Peyer's patch (tissue), 4 donors: ENCODE measurements around the gene RASGRP4. TPM values are rescaled to one million over a fixed set of nuclear protein-coding genes. Genes with fewer than 3 reads are reported as not detected.

Experiments
- DNase-seq, 3 donors: peaks; one replicate each; pipeline ENCODE4 v3.0.0-alpha.2; 2017 to 2019
- H3K27ac ChIP-seq, 4 donors: fragments of 200-600 bp; sonication (generic); one replicate each; pipeline ENCODE4 v1.5.1; 2016 to 2019
- H3K27me3 ChIP-seq, 2 donors: fragments of 200-600 bp; sonication (generic); one replicate each; pipeline ENCODE4 v1.5.1; 2019
- H3K36me3 ChIP-seq, 3 donors: fragments of 200-600 bp; sonication (generic); one replicate each; pipeline ENCODE4 v1.5.1; 2016 to 2019
- H3K4me1 ChIP-seq, 4 donors: fragments of 200-600 bp; sonication (generic); one replicate each; pipeline ENCODE4 v1.5.1; 2016 to 2019
- H3K4me3 ChIP-seq, 4 donors: fragments of 200-600 bp; sonication (generic); 1 replicate in 3 of 4; 2 replicates in 1 of 4; pipeline ENCODE4 v1.5.1; 2016 to 2019; ENCODE audit warnings: mild to moderate bottlenecking in 1 of 4
- H3K9me3 ChIP-seq, 4 donors: fragments of 200-600 bp; sonication (generic); one replicate each; pipeline ENCODE4 v1.5.1; 2016 to 2019; ENCODE audit warnings: mild to moderate bottlenecking in 1 of 4
- POLR2A ChIP-seq, 2 donors: fragments of 450-650 bp; IDR thresholded peaks; one replicate each; pipeline ENCODE4 v1.5.1; 2017; ENCODE audit warnings: antibody characterized with exemption in 2 of 2, mild to moderate bottlenecking in 2 of 2, moderate library complexity in 2 of 2
- total RNA-seq, 4 donors: library from RNA; depleted of rRNA; stranded (reverse); fragments of >200 nt; gene quantifications; one replicate each; pipeline ENCODE4 v1.1.0, GENCODE V29; 2016
- TF ChIP-seq, protein P1 (sequence below), 6 experiments: fragments of 450-650 bp in 4 of 6; fragments of 200-600 bp in 2 of 6; sonication (generic) in 1 of 6; IDR thresholded peaks; one replicate each; pipeline ENCODE4 v1.5.1; 2017 to 2019; ENCODE audit warnings: antibody characterized with exemption in 6 of 6, mild to moderate bottlenecking in 3 of 6, moderate library complexity in 1 of 6

RASGRP4 gene
- total RNA-seq, 4 donors from 2014 or later, result 0.70 to 9.1 (median 1.7) TPM

DNA sequence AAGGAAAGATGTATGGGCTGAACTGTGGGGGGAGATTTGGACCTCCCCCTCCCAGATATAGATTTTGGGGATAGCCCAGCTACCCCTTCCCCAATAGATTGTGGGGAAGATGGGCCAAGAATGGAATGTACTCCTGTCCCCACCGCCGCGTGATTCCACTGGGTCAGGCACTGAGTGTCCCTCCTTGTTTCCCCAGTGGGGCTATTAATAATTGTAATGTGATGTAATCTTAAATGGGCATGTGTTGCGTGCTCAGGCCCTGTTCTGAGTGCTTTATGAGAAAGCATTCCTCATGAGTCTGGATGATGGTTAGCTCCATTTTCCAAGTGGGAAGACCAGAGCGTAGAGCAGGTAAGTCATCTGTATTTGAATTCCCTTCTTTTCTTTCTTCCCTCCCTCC, 50.3 kb downstream of the RASGRP4 start:
- Histone ChIP-seq H3K36me3 (peaks cover 0 to 41% (median 0%) of the 10 kb centered on the region in 3 donors), H3K27me3 (no peaks in the 10 kb centered on the region), H3K4me1 (peaks cover 4 to 19% (median 15%) of the 10 kb centered on the region in 4 donors), H3K27ac (peak overlapping the region in 1 of 4 donors; percentile 87), H3K9me3 (no peaks in the 10 kb centered on the region), H3K4me3 (peak overlapping the region; percentile 67 to 79 (median 76))
- TF ChIP-seq, protein P1, sequence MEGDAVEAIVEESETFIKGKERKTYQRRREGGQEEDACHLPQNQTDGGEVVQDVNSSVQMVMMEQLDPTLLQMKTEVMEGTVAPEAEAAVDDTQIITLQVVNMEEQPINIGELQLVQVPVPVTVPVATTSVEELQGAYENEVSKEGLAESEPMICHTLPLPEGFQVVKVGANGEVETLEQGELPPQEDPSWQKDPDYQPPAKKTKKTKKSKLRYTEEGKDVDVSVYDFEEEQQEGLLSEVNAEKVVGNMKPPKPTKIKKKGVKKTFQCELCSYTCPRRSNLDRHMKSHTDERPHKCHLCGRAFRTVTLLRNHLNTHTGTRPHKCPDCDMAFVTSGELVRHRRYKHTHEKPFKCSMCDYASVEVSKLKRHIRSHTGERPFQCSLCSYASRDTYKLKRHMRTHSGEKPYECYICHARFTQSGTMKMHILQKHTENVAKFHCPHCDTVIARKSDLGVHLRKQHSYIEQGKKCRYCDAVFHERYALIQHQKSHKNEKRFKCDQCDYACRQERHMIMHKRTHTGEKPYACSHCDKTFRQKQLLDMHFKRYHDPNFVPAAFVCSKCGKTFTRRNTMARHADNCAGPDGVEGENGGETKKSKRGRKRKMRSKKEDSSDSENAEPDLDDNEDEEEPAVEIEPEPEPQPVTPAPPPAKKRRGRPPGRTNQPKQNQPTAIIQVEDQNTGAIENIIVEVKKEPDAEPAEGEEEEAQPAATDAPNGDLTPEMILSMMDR (IDR thresholded peaks at IDR 0.05), result no peak
- TF ChIP-seq POLR2A (IDR thresholded peaks at IDR 0.05), result no peak
- no peak for DNase-seq

DNA sequence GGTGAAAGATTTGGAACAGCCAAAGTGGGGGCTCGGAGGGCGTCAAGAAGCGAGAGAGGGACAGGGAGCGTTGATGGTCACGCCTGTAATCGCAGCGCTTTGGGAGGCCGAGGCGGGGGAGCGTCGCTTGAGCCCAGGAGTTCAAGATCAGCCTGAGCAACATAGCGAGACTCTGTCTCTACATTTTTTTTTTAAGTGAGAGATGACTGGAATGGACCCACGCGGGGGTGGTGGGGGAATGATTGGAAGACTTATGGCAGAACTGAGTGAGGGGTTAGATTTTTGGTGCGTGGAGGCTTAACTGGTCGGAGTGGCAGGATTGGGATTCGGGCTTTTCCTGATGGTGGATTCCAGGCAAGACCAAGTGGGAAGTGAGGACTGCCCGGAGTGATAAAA, 50.9 kb downstream of the RASGRP4 start:
- Histone ChIP-seq H3K9me3 (no peaks in the 10 kb centered on the region), H3K4me1 (peaks cover 4 to 19% (median 15%) of the 10 kb centered on the region in 4 donors)

DNA sequence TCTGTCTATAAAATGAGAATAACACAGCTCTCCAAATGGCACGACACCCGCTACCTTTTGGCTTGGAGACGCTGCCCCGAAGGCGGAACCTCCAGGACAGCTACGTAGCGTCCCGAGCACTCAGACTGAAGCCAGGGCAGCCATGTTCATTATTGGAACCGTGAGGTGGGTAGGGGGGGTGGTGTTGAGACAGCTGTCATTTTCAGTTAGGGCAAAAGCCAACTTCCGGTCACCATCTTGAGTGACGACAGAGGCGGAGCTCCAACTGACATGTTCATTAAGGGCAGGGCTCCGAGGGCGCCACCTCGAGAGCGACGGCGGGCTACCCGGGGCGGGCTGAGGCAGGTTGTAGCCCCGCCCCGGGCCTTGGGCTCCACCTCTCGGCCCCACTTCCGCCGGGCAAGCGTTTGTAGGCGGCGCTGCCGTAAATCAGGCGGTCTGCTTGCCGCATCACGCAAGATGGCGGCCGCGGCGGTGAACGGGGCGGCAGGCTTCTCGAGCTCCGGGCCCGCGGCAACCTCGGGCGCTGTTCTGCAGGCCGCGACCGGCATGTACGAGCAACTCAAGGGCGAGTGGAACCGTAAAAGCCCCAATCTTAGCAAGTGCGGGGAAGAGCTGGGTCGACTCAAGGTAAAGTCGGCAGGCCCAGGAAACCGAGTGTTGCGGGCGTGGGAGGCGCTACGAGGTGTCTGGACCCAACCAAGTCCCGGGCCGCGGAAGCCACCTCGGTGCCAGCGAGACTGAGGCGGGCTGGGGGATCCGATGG, 51.5 kb downstream of the RASGRP4 start, which contains the start of gene PSMD8:
Gene PSMD8, plus strand, starts transcription at position 240 of the 766 bp plus-strand sequence. Its CDS starts 31 bp downstream, at position 271.
- peak; percentile 99 to 100 (median 99) for DNase-seq
- TF ChIP-seq, protein P1 (IDR thresholded peaks at IDR 0.05), result peak in 4 of 6 experiments; percentile 11 to 23 (median 15)
- peak; percentile 91 to 95 for TF ChIP-seq POLR2A (IDR thresholded peaks at IDR 0.05)
- Histone ChIP-seq H3K4me3 (peak within 1 kb of the TSS; percentile 67 to 79 (median 76)), H3K9me3 (no peaks in the 10 kb centered on the region), H3K27ac (peak within 1 kb of the TSS; percentile 85 to 91 (median 89)), H3K36me3 (peaks cover 0 to 29% (median 0%) of the 10 kb centered on the region in 3 donors), H3K27me3 (no peaks in the 10 kb centered on the region), H3K4me1 (peaks cover 4 to 19% (median 15%) of the 10 kb centered on the region in 4 donors)

More for the DNA sequence above, 50.9 kb downstream of the RASGRP4 start:
- Histone ChIP-seq H3K4me3 (peak overlapping the region; percentile 67 to 79 (median 76)), H3K36me3 (peaks cover 0 to 35% (median 0%) of the 10 kb centered on the region in 3 donors), H3K27me3 (no peaks in the 10 kb centered on the region), H3K27ac (peak overlapping the region; percentile 85 to 91 (median 89))
- DNase-seq, result no peak
- TF ChIP-seq POLR2A (IDR thresholded peaks at IDR 0.05), result no peak
- TF ChIP-seq, protein P1 (IDR thresholded peaks at IDR 0.05), result no peak

DNA sequence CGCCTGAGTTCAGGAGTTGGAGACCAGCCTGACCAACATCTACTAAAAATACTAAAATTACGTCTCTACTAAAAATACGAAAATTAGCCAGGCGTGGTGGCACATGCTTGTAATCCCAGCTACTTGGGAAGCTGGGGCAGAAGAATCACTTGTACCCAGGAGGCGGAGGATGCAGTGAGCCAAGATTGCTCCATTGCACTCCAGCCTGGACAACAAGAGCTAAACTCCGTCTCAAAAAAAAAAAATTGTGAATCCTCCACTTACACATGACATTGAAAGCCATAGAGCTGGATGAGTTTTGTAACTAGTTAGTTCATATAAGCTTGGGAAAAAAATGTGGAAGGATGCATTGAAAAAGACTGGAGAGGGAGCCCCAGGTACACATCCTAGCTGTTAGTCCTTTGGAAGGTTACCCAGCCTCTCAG, 52.1 kb downstream of the RASGRP4 start:
- TF ChIP-seq POLR2A (IDR thresholded peaks at IDR 0.05), result no peak
- TF ChIP-seq, protein P1 (IDR thresholded peaks at IDR 0.05), result no peak
- DNase-seq, result no peak
- Histone ChIP-seq H3K27me3 (no peaks in the 10 kb centered on the region), H3K9me3 (no peaks in the 10 kb centered on the region), H3K27ac (peak overlapping the region; percentile 71 to 91 (median 88)), H3K4me1 (peaks cover 4 to 19% (median 15%) of the 10 kb centered on the region in 4 donors), H3K36me3 (peaks cover 0 to 23% (median 0%) of the 10 kb centered on the region in 3 donors), H3K4me3 (peak overlapping the region; percentile 26 to 79 (median 55))

DNA sequence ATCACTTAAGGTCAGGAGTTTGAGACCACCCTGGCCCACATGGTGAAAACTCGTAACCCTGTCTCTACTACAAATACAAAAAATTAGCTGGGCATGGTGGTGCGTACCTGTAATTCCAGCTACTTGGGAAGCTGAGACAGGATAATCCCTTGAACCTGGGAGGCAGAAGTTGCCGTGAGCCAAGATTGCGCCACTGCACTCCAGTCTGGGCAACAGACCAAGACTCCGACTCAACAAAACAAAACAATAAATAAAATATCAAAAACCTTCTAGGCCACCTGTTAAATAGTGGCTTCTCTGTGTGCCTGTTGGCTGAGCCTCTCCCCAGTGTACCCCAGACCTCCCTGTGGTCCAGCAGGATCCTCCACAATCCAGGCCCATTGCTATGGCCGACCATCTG, 54.9 kb downstream of the RASGRP4 start:
- no peak overlapping the region for H3K4me3 ChIP-seq
- H3K36me3 ChIP-seq, result peaks cover 0 to under 1% (median 0%) of the 10 kb centered on the region in 3 donors
- H3K4me1 ChIP-seq, result peaks cover 4 to 9% (median 7%) of the 10 kb centered on the region in 4 donors
- no peaks in the 10 kb centered on the region for H3K9me3 ChIP-seq
- no peak for DNase-seq
- H3K27me3 ChIP-seq, result peaks cover 0 to under 1% of the 10 kb centered on the region in 2 donors
- no peak for TF ChIP-seq POLR2A (IDR thresholded peaks at IDR 0.05)
- TF ChIP-seq, protein P1 (IDR thresholded peaks at IDR 0.05), result no peak
- H3K27ac ChIP-seq, result no peak overlapping the region
